Hepatocyte (in vitro differentiated cells): ENCODE data around the gene SFMBT2.

Experiments used
- CTCF ChIP-seq: fragments of 200-600 bp; sonication (generic); IDR thresholded peaks from 2 replicates; pipeline ENCODE4 v1.5.1; 2016; ENCODE audit warnings: antibody characterized with exemption, mild to moderate bottlenecking; ENCODE audit not compliant: poor library complexity
- EZH2 ChIP-seq: fragments of 200-600 bp; sonication (generic); IDR thresholded peaks from 2 replicates; pipeline ENCODE4 v1.6.1; 2016; ENCODE audit warnings: antibody characterized with exemption, mild to moderate bottlenecking, borderline replicate concordance
- EZH2phosphoT487 ChIP-seq: fragments of 200-600 bp; sonication (generic); IDR thresholded peaks from one replicate; pipeline ENCODE4 v1.6.1; 2018; ENCODE audit warnings: antibody characterized with exemption, mild to moderate bottlenecking, low read depth, moderate library complexity; ENCODE audit not compliant: unreplicated experiment, severe bottlenecking

- no peak for TF ChIP-seq CTCF
- TF ChIP-seq EZH2, result no peak
- TF ChIP-seq EZH2phosphoT487, result no peak
These were observed 7.0 kb upstream of the SFMBT2 start for GRCh38 chr10:7417807-7418206.
